Ishikawa (cell line): ENCODE results near the gene NAV2.

Experiments
- CEBPB ChIP-seq: IDR thresholded peaks from 2 replicates; pipeline ENCODE4 v1.6.1; 2012
- CREB1 ChIP-seq: IDR thresholded peaks from 2 replicates; pipeline ENCODE4 v1.6.1; 2012; ENCODE audit warnings: low read depth
- EGR1 ChIP-seq: IDR thresholded peaks from 2 replicates; pipeline ENCODE4 v1.6.1; 2012
- EP300 ChIP-seq: IDR thresholded peaks from 2 replicates; pipeline ENCODE4 v1.6.1; 2012; ENCODE audit warnings: borderline replicate concordance
- FOXM1 ChIP-seq: IDR thresholded peaks from 2 replicates; pipeline ENCODE4 v1.6.1; 2012; ENCODE audit warnings: low read depth, borderline replicate concordance
- NFIC ChIP-seq: IDR thresholded peaks from 2 replicates; pipeline ENCODE4 v1.6.1; 2012
- RAD21 ChIP-seq: IDR thresholded peaks from 2 replicates; pipeline ENCODE4 v1.6.1; 2012; ENCODE audit warnings: low read depth
- TAF1 ChIP-seq: IDR thresholded peaks from 2 replicates; pipeline ENCODE4 v1.6.1; 2012; ENCODE audit warnings: low read depth, mild to moderate bottlenecking
- TCF12 ChIP-seq: IDR thresholded peaks from 2 replicates; pipeline ENCODE4 v1.6.1; 2012; ENCODE audit warnings: low read depth
- TEAD4 ChIP-seq: IDR thresholded peaks from 2 replicates; pipeline ENCODE4 v1.6.1; 2012
- YY1 ChIP-seq: IDR thresholded peaks from 2 replicates; pipeline ENCODE4 v1.6.1; 2012; ENCODE audit warnings: low read depth
- ZBTB7A ChIP-seq: IDR thresholded peaks from 2 replicates; pipeline ENCODE4 v1.6.1; 2012; ENCODE audit warnings: low read depth
- TF ChIP-seq, protein P1 (sequence below): IDR thresholded peaks from 2 replicates; pipeline ENCODE4 v1.6.1; 2012; ENCODE audit warnings: low read depth, mild to moderate bottlenecking
- TF ChIP-seq, protein P2 (sequence below): IDR thresholded peaks from 2 replicates; pipeline ENCODE4 v1.6.1; 2012
- TF ChIP-seq, protein P3 (sequence below): IDR thresholded peaks from 2 replicates; pipeline ENCODE4 v1.6.1; 2012

NAV2 gene

GRCh38 chr11:19759389-19759788, 46.8 kb downstream of the NAV2 start:
- TF ChIP-seq NFIC: no peak
- TF ChIP-seq, protein P1, sequence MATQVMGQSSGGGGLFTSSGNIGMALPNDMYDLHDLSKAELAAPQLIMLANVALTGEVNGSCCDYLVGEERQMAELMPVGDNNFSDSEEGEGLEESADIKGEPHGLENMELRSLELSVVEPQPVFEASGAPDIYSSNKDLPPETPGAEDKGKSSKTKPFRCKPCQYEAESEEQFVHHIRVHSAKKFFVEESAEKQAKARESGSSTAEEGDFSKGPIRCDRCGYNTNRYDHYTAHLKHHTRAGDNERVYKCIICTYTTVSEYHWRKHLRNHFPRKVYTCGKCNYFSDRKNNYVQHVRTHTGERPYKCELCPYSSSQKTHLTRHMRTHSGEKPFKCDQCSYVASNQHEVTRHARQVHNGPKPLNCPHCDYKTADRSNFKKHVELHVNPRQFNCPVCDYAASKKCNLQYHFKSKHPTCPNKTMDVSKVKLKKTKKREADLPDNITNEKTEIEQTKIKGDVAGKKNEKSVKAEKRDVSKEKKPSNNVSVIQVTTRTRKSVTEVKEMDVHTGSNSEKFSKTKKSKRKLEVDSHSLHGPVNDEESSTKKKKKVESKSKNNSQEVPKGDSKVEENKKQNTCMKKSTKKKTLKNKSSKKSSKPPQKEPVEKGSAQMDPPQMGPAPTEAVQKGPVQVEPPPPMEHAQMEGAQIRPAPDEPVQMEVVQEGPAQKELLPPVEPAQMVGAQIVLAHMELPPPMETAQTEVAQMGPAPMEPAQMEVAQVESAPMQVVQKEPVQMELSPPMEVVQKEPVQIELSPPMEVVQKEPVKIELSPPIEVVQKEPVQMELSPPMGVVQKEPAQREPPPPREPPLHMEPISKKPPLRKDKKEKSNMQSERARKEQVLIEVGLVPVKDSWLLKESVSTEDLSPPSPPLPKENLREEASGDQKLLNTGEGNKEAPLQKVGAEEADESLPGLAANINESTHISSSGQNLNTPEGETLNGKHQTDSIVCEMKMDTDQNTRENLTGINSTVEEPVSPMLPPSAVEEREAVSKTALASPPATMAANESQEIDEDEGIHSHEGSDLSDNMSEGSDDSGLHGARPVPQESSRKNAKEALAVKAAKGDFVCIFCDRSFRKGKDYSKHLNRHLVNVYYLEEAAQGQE: no peak
- no peak for TF ChIP-seq TAF1
- no peak for TF ChIP-seq CEBPB
- TF ChIP-seq, protein P2, sequence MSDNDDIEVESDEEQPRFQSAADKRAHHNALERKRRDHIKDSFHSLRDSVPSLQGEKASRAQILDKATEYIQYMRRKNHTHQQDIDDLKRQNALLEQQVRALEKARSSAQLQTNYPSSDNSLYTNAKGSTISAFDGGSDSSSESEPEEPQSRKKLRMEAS: no peak
- TF ChIP-seq TEAD4: no peak
- TF ChIP-seq RAD21: no peak

DNA sequence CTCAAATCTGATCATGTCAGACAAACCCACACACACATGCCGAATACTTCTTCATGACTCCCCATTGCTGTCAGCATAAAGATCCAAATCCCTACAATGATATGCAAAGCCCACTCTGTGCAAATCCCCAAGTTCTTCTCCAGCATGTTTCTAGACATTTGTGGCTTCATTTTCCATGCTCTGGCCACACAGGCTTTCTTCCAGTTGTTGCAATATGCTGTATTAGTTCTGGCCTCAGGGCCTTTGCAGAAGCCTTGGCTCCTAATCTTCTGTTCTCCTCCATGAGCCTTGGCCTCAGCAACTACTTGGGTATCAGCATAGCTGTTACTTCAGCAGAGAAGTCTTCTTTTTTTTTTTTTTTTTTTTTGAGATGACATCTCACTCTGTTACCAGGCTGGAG, 49.6 kb downstream of the NAV2 start:
- TF ChIP-seq NFIC (no peak), FOXM1 (no peak), YY1 (no peak), EGR1 (no peak), TAF1 (no peak)
- TF ChIP-seq, protein P2: no peak

DNA sequence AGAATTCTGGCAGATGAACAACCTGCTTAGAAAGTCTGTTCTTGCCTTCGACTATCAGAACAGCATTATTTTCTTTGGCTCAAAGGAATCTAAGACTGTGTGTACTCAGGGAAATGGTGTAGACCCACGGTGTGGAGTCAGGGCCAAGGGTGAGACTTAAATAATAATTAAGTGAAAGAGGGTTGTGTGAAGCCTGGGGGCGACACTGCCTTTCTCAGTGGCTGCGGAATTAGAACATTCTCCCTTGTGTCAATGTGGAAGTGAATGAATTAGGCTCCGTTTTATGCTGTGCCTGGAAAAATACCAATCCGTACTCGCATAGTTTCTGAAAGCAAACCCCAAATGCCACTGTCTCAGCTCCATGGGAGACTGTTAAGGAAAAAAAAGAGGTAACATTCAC, 50.7 kb downstream of the NAV2 start:
- TF ChIP-seq YY1 (no peak), TAF1 (no peak), ZBTB7A (no peak), CREB1 (no peak), NFIC (no peak), CEBPB (no peak), FOXM1 (no peak), TCF12 (no peak), RAD21 (no peak), EGR1 (no peak), TEAD4 (no peak), EP300 (no peak)
- TF ChIP-seq, protein P3, sequence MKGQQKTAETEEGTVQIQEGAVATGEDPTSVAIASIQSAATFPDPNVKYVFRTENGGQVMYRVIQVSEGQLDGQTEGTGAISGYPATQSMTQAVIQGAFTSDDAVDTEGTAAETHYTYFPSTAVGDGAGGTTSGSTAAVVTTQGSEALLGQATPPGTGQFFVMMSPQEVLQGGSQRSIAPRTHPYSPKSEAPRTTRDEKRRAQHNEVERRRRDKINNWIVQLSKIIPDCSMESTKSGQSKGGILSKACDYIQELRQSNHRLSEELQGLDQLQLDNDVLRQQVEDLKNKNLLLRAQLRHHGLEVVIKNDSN: no peak
- TF ChIP-seq, protein P1: no peak
- TF ChIP-seq, protein P2: no peak

- TF ChIP-seq, protein P1: peak; percentile 66
- no peak for TF ChIP-seq TAF1
Measured at GRCh38 chr11:19766206-19766605, 53.6 kb downstream of the NAV2 start.

DNA sequence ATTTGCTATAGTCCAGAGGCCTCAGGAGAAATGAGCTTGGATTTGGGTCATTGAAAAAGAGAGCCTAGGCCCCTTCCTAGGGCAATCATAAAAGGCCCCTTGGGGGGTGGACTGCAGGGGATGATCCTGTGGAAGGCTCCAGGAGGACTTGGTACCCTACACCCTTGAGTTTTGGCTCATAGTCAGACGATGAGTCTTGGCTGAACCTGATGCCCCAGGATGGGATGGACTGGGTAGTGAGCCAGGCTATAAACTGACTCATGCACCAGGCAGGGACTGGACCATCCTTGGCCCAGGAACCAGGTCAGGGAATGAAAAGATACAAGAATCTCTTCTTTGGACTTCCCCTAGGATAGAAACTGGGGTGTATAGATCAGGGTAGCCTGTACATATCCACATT, 54.2 kb downstream of the NAV2 start:
- TF ChIP-seq EGR1: no peak
- TF ChIP-seq, protein P2: no peak
- TF ChIP-seq CREB1: no peak
- TF ChIP-seq, protein P1: no peak
- TF ChIP-seq EP300: no peak
- TF ChIP-seq, protein P3: no peak
- no peak for TF ChIP-seq TEAD4
- no peak for TF ChIP-seq FOXM1
- no peak for TF ChIP-seq ZBTB7A
- TF ChIP-seq TAF1: no peak
- no peak for TF ChIP-seq RAD21
- no peak for TF ChIP-seq YY1
- TF ChIP-seq NFIC: no peak
- no peak for TF ChIP-seq TCF12
- TF ChIP-seq CEBPB: no peak
